Stimulated activated CD4-positive, alpha-beta T cell treated with anti-CD3 and anti-CD28 coated beads, Interleukin-15, amount 100 ng/mL, for 1 hour (primary cell): ENCODE measurements around the gene REM2.

ENCODE experiments used
- DNase-seq, 2 donors: peaks; one replicate each; pipeline ENCODE4 v3.0.0-alpha.2; 2020; ENCODE audit warnings: low read depth in 1 of 2, low spot score in 1 of 2

REM2 gene

GRCh38 chr14:22883173-22883976, at the start of gene REM2:
REM2 (plus strand) TSS chr14:22883222; CDS start chr14:22883288, 66 bp downstream.
- DNase-seq: no peak

- DNase-seq: no peak
Observed at GRCh38 chr14:22835505-22835904, 47.5 kb upstream of the REM2 start.

- no peak for DNase-seq
Observed at GRCh38 chr14:22836301-22837113, 46.5 kb upstream of the REM2 start, which contains the start of gene MMP14. MMP14 (plus strand) TSS chr14:22836585; CDS start chr14:22836818, 233 bp downstream.

GRCh38 chr14:22837114-22837749, 45.8 kb upstream of the REM2 start:
- no peak for DNase-seq

GRCh38 chr14:22837750-22838538, 45.1 kb upstream of the REM2 start:
- DNase-seq: no peak

GRCh38 chr14:22838631-22839041, 44.4 kb upstream of the REM2 start:
- no peak for DNase-seq

GRCh38 chr14:22839159-22839779, 43.8 kb upstream of the REM2 start:
- DNase-seq: no peak

- no peak for DNase-seq
Observed at GRCh38 chr14:22841311-22841710, 41.7 kb upstream of the REM2 start.

- DNase-seq: no peak
Observed at GRCh38 chr14:22841769-22842168, 41.3 kb upstream of the REM2 start.

- DNase-seq: no peak
Observed at GRCh38 chr14:22842211-22843122, 40.6 kb upstream of the REM2 start.

- no peak for DNase-seq
Observed at GRCh38 chr14:22843123-22843925, 39.7 kb upstream of the REM2 start.

GRCh38 chr14:22844221-22845102, 38.6 kb upstream of the REM2 start:
- DNase-seq: no peak

- DNase-seq: no peak
Observed at GRCh38 chr14:22845103-22845394, 38.0 kb upstream of the REM2 start.

- no peak for DNase-seq
Observed at GRCh38 chr14:22845821-22846625, 37.0 kb upstream of the REM2 start.

GRCh38 chr14:22846811-22847307, 36.2 kb upstream of the REM2 start:
- no peak for DNase-seq

GRCh38 chr14:22847661-22848341, 35.2 kb upstream of the REM2 start:
- no peak for DNase-seq
